Stimulated activated naive CD4-positive, alpha-beta T cell (primary cell): ENCODE data around the gene GNS.

Experiments used
- DNase-seq, 6 experiments: peaks; one replicate each; lab custom pipeline; 2025; lab: John Stamatoyannopoulos, UW

Gene GNS

GRCh38 chr12:64735442-64735841 is 23.8 kb downstream of the GNS start:
- DNase-seq = no peak

- DNase-seq = no peak
Measured at GRCh38 chr12:64733857-64734256, 25.3 kb downstream of the GNS start.

GRCh38 chr12:64731683-64732082 is 27.5 kb downstream of the GNS start:
- DNase-seq = no peak

GRCh38 chr12:64730588-64730969 is 28.6 kb downstream of the GNS start:
- DNase-seq = no peak

- DNase-seq = no peak
Measured at GRCh38 chr12:64729909-64730587, 29.2 kb downstream of the GNS start.

GRCh38 chr12:64724201-64724745 is 34.9 kb downstream of the GNS start:
- DNase-seq = no peak

GRCh38 chr12:64723630-64724029 is 35.6 kb downstream of the GNS start:
- DNase-seq = no peak

GRCh38 chr12:64722835-64723234 is 36.4 kb downstream of the GNS start:
- no peak for DNase-seq

GRCh38 chr12:64720884-64721283 is 38.3 kb downstream of the GNS start:
- DNase-seq = no peak

GRCh38 chr12:64718649-64719048 is 40.6 kb downstream of the GNS start:
- no peak for DNase-seq

- no peak for DNase-seq
Measured at GRCh38 chr12:64716839-64717455, 42.3 kb downstream of the GNS start.

GRCh38 chr12:64716371-64716770 is 42.8 kb downstream of the GNS start:
- no peak for DNase-seq

- no peak for DNase-seq
Measured at GRCh38 chr12:64714551-64714968, 44.6 kb downstream of the GNS start.

- DNase-seq = no peak
Measured at GRCh38 chr12:64713376-64713775, 45.8 kb downstream of the GNS start.

GRCh38 chr12:64709429-64709828 is 49.8 kb downstream of the GNS start:
- DNase-seq = no peak

GRCh38 chr12:64707926-64708325 is 51.3 kb downstream of the GNS start:
- DNase-seq = no peak

- DNase-seq = no peak
Measured at GRCh38 chr12:64707362-64707761, 51.8 kb downstream of the GNS start.

GRCh38 chr12:64706857-64707256 is 52.3 kb downstream of the GNS start:
- no peak for DNase-seq

- DNase-seq = no peak
Measured at GRCh38 chr12:64706306-64706705, 52.9 kb downstream of the GNS start.

GRCh38 chr12:64701283-64701682 is 57.9 kb downstream of the GNS start:
- DNase-seq = peak in 2 of 6 experiments; percentile 15 to 38

- no peak for DNase-seq
Measured at GRCh38 chr12:64700532-64700931, 58.7 kb downstream of the GNS start.

GRCh38 chr12:64699504-64700115 is 59.6 kb downstream of the GNS start:
- no peak for DNase-seq

- no peak for DNase-seq
Measured at GRCh38 chr12:64696080-64696741, 63.0 kb downstream of the GNS start.
